DMS153 (cell line): ENCODE data around the gene BMPR1B.
"Not testable (repeated sequence)": the region's sequence is repeated elsewhere in the genome, so short reads cannot be mapped to it uniquely, and the experiment has no call there.

Experiments
- DNase-seq: peaks from one replicate; lab custom pipeline; 2025; lab: John Stamatoyannopoulos, UW

Gene BMPR1B

GRCh38 chr4:94833394-94833793, 75.6 kb downstream of the BMPR1B start:
- DNase-seq, result no peak

DNA sequence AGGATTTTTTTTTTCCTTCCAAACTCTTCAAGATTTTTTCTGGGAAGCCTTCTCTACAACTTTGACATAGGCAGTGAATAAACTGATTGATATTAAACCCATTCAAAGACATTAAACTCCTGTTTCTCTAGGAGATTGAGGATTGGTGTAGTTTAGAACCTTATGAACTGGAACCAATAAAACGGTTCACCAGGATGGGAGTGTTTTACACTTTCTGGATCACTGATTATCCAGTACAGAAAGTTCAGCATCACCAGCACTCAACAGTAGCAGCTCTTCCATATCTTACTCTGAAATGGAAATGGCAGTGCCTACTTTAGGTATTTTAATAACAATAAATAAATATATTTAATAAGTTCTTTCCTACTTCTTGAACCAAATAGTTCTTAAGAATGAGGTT, 76.7 kb downstream of the BMPR1B start:
- DNase-seq, result no peak

GRCh38 chr4:94841166-94841863, 83.6 kb downstream of the BMPR1B start:
- DNase-seq, result not testable (repeated sequence)

- no peak for DNase-seq
Observed at GRCh38 chr4:94841864-94842221, 84.1 kb downstream of the BMPR1B start.

GRCh38 chr4:94843216-94843615, 85.5 kb downstream of the BMPR1B start:
- DNase-seq, result no peak

GRCh38 chr4:94848326-94848725, 90.6 kb downstream of the BMPR1B start:
- no peak for DNase-seq

DNA sequence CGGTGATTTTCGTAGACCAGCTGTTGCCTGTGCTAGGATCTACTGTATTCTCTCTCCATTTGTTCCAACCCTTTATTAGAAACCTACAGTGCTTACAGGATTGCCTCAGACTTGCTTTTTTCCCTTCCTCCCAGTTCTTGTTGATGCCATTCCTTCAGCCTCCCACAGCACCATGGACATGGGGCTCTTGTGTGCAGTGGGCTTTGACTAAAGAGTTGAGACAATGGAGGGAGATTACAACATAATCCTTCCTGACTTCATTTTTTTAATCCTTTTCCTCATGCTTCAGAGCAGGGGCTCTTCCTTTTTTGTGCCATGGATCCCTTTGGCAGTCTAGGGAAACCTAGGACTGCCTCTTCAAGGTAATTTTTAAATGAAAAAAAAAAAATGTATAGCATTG, 92.1 kb downstream of the BMPR1B start:
- no peak for DNase-seq

- DNase-seq, result no peak
Observed at GRCh38 chr4:94852616-94853015, 94.9 kb downstream of the BMPR1B start.

DNA sequence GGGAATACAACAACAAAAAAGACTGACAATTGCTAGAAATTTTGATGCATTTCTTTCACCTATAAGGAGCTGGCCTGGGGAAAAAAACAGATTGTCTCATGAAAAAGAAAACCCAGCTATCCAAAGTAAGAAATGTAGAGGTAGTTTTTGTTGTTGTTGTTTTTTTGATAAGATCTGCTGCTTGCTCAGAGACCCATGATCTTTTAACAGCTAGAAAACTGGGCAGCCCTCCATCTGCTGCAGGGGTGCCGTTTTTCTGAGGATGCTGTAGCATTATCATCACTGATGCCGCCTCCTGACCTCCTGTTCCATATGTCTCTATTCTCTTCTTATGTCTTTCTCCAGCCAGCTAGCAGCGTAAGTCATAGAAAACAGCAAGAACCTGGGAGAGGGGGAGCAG, 98.3 kb downstream of the BMPR1B start:
- no peak for DNase-seq

DNA sequence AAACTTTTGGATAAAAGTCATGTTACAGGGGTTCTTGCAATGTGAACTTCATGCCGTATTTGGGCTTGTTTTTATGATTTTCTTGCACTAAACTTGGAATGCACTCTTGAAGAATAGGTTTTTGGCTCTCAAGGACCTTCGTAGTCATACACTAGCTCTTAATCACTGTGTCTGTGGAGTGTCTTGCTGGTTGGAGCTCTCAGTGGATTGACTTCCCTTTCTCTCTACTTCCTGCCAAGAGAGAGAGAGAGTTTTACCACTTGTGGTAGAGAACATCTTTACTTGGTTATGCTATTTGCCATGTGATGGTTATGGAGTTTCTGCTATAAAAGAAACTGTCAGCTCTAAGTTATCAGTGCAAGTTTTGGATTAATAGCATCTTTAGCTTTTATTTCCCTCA, 112.4 kb downstream of the BMPR1B start:
- DNase-seq, result no peak

DNA sequence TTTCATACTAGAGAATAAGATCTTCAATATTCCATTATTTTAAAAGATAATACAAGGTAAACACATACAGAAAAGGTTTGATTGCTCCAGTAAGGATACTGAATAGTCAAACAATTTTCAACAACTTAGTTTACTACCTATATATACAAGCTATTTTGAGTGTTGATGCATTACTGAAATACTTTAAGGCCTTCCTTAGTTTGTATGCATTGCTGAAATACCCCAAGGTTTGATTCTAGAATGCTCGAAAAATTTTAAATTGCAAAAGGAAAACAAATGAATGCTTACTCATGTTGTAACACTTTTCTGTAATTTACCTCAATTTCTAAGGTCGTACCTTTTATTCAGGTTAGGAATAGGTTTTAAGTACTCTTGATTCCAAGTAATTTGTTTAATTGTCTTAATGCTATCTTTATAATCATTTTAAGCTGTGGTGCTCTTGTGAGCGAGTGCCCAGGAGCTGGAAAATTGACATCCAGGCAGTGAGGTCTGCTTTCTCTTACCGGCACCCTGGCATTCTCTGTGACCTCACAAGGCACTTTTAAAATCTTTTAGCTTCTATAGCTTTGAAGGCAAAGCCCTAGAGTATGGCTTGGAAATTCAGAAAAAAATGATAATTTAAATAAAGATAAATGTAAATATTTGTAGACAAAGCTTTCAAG, 114.0 kb downstream of the BMPR1B start:
- DNase-seq, result no peak

DNA sequence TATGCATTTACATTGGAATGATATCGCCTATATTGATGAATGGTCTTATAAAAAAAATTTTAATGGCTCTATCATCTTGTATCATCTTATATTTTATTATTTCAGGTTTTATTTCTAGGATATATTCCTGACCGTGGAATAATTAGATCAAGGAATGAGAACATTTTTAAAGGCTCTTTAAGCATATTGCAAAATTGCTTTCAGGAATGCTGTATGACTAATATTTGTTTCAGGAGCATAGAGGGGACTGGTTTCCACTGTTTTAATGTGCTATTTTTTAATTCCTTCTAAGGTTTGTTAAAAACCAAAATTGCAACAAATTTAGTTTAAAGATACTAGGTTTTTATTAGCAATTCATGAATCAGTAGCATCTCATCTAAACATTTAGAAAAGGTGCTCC, 120.2 kb downstream of the BMPR1B start:
- no peak for DNase-seq

DNA sequence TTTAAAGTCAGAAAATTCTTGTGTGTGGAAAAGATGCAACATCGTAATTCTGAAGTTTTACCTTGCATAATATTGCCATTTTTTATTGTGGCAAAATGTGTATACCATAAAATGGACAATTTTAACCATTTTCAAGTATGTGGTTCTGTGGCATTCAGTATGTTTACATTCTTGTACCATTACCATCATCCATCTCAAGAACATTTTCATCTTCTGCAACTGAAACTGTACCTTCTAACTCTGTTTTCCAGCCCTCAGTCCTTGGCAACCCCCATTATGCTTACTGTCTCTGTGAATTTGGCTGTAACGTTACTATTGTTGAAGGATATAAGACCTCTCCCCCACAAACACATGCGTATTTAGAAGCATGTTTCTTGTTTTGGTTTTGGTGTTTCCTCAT, 123.2 kb downstream of the BMPR1B start:
- DNase-seq, result no peak

DNA sequence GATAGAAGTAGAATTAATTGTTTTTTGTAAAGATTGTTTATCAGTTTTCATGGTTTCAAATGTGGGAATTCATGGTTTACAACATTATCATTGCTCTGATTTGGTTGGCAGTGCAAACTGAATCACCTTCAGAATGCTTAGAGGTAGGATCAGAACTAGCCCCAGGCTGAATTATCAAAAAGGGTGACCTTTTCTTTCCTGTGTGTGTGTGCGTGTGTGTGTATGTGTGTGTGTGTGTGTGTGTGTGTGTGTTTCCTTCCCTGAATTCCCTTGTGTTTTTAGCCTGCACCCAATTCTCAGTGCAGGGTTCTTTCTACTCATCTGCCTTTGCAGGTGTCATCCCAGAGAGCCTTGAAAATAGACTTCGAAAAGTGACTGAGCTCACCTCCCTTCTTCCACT, 125.0 kb downstream of the BMPR1B start:
- DNase-seq, result no peak

- no peak for DNase-seq
Observed at GRCh38 chr4:94887027-94887426, 129.3 kb downstream of the BMPR1B start.

GRCh38 chr4:94889523-94889922, 131.8 kb downstream of the BMPR1B start:
- no peak for DNase-seq

DNA sequence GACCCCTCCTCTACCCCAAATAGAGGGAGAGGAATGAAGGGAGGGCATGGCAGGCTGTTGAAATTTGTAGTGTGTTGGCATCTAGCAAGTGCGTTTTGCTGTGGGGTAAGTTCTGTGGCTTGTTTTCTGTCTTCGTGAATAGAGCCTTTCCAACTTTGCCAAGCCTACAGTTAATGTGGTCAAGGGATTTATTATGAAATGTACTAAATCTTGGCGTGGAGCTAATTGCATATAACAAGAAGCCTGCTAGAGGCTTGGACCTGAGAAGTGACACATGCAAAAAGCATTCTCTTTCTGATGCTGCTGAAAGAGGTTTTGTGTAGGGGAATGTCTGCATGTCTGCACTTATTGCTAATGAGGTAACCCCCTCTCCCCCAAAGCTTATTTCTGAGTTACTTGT, 132.2 kb downstream of the BMPR1B start:
- DNase-seq, result no peak

DNA sequence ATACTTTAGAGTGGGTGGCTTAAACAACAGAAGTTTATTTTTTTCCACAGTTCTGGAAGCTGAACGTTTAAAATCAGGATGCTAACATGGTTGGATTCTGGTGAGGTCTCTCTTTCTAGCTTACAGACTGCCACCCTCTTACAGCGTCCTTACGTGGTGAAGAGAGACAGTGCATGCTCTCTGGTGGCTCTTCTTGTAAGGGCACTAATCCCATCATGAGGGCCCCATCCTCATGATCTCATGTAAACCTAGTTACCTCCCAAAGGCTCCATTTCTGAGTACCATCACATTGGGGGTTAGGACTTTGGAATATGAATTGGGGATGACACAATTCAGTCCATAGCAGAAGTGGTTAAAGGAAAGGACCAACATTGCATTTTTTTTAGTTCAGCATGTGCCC, 132.8 kb downstream of the BMPR1B start:
- DNase-seq, result no peak

DNA sequence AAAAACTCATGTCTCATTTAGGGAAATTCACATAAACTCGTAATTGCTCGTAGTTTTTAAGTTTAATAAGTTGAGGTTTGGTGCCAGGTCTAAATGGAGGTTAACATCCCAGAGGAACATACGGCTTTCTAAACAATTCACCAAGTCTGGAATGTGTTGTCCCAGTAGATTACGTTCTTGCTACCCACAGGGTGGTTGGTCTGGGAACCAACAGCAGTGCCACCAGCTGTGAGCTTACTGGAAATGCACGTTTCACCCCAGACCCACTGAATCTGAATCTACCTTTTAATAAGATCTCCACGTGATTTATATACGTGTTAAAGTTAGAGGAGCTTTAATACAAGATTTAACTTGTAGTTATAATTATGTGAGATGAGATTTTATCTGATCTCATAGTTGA, 134.3 kb downstream of the BMPR1B start:
- no peak for DNase-seq

- no peak for DNase-seq
Observed at GRCh38 chr4:94895081-94895480, 137.3 kb downstream of the BMPR1B start.

DNA sequence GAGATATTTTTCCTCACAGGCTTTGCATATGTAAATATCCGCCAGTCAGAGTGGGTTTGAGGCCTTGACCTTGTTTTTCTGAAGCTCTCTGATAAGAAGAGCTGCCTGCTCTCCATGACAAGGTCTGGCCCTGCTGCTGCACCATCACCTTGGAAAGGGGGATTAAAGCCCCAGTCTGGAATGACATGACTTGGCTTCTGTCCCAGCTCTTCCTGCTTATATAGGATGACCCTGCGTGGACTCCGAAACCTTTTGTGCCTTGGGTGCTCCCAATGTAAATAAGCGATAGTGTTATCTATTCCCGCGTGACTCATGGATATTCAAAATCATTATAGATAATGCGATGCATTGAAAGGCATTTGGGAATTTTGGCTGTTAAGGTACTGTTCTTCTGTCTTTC, 139.3 kb downstream of the BMPR1B start:
- DNase-seq, result no peak

- no peak for DNase-seq
Observed at GRCh38 chr4:94905511-94905910, 147.8 kb downstream of the BMPR1B start.

GRCh38 chr4:94909645-94910044, 151.9 kb downstream of the BMPR1B start:
- no peak for DNase-seq

DNA sequence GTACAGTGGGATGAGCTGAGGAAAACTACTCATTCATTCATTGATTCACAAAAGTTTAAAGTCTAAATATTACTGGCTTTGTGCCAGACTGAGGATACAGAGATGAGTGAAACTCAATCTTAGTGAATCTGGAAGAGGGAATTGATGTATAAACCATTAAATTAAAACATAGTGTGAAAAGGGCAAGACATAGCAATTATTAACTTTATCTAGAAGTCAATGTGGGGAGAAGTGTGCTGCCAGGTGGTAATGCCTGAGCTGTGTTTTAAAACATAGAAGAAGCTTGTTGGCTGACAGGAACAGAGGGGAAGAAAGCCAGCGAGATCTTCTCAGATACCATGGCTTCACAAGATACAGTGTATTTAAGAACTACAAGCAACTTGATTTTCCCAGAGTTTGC, 153.4 kb downstream of the BMPR1B start:
- no peak for DNase-seq
